H1 (cell line): Measurements from ENCODE around the gene TCERG1. TPM values are rescaled to one million over a fixed set of nuclear protein-coding genes. Genes with fewer than 3 reads are reported as not detected.
A peak's percentile ranks its signal among the peaks of the same experiment; 100 is the strongest.

Source experiments
- CTCF ChIA-PET: fragments of 300-600 bp; sonication (Branson Sonifier 250); formaldehyde crosslinking; loops from one replicate; lab custom pipeline; 2021; ENCODE audit not compliant: partially characterized antibody; lab: Charles Lee
- POLR2A ChIA-PET: fragments of 300-600 bp; sonication (Branson Sonifier 250); formaldehyde crosslinking; loops from one replicate; lab custom pipeline; 2021; ENCODE audit warnings: inconsistent platforms; ENCODE audit not compliant: partially characterized antibody; lab: Charles Lee
- DNase-seq, 2 experiments: peaks; one replicate each; pipeline versions ENCODE4 v3.0.0 to v3.0.0-alpha.2; 2010 to 2022; ENCODE audit warnings: low spot score in 2 of 2, low read depth in 1 of 2, mixed read lengths in 1 of 2
- FAIRE-seq: peaks from 2 replicates; lab custom pipeline; 2011; peaks lifted over from hg19 to GRCh38; lab: Jason Lieb, UNC
- H2AFZ ChIP-seq: 2 replicates; pipeline ENCODE4 v1.8.1; 2012; ENCODE audit warnings: low read length, inconsistent platforms
- H2AK5ac ChIP-seq: 2 replicates; pipeline ENCODE4 v1.6.1; 2013; ENCODE audit warnings: low read depth, low read length
- H2BK120ac ChIP-seq: replicated peaks from 2 replicates; pipeline ENCODE3; 2013; ENCODE audit warnings: low read depth, low read length, inconsistent platforms
- H2BK12ac ChIP-seq: 2 replicates; pipeline ENCODE4 v1.6.1; 2013; ENCODE audit warnings: low read depth, low read length
- H2BK15ac ChIP-seq: 2 replicates; pipeline ENCODE4 v1.6.1; 2013; ENCODE audit warnings: low read length
- H2BK20ac ChIP-seq: 2 replicates; pipeline ENCODE4 v1.6.1; 2013; ENCODE audit warnings: low read length
- H2BK5ac ChIP-seq: 2 replicates; pipeline ENCODE4 v1.6.1; 2013; ENCODE audit warnings: low read depth, low read length
- H3K14ac ChIP-seq: 2 replicates; pipeline ENCODE4 v1.6.1; 2013; ENCODE audit warnings: inconsistent platforms; ENCODE audit not compliant: insufficient read length
- H3K18ac ChIP-seq: 2 replicates; pipeline ENCODE4 v1.6.1; 2013; ENCODE audit warnings: low read length; ENCODE audit errors: extremely low read depth
- H3K23ac ChIP-seq: 2 replicates; pipeline ENCODE4 v1.6.1; 2013; ENCODE audit warnings: inconsistent platforms; ENCODE audit not compliant: insufficient read length
- H3K23me2 ChIP-seq: 2 replicates; pipeline ENCODE4 v1.6.1; 2013; ENCODE audit warnings: low read depth, low read length
- H3K27ac ChIP-seq: 2 replicates; pipeline ENCODE4 v1.6.1; 2011; ENCODE audit warnings: low read depth, low read length, inconsistent platforms
- H3K27me3 ChIP-seq, 4 experiments: replicated peaks in 1 of 4; 1 replicate in 1 of 4; 2 replicates in 3 of 4; pipeline versions ENCODE4 v1.6.1 to v1.8.1; 2011 to 2013; ENCODE audit warnings: low read length in 3 of 4, mild to moderate bottlenecking in 3 of 4, inconsistent platforms in 2 of 4, mixed read lengths in 2 of 4, moderate library complexity in 1 of 4; ENCODE audit not compliant: control insufficient read depth in 3 of 4, insufficient read depth in 3 of 4; ENCODE audit errors: extremely low read depth in 1 of 4
- H3K36me3 ChIP-seq, 4 experiments: 2 replicates each; pipeline versions ENCODE4 v1.6.1 to v1.8.1; 2011 to 2013; ENCODE audit warnings: mild to moderate bottlenecking in 4 of 4, low read length in 3 of 4, moderate library complexity in 2 of 4, control low read depth in 1 of 4, inconsistent platforms in 1 of 4; ENCODE audit not compliant: insufficient read depth in 4 of 4, control insufficient read depth in 2 of 4
- H3K4ac ChIP-seq: replicated peaks from 2 replicates; pipeline ENCODE3; 2013; ENCODE audit warnings: low read length, low read depth, mixed read lengths, inconsistent platforms; ENCODE audit not compliant: insufficient read length
- H3K4me1 ChIP-seq, 4 experiments: replicated peaks in 1 of 4; 1 replicate in 1 of 4; 2 replicates in 3 of 4; pipeline versions ENCODE4 v1.6.1 to v1.8.1; 2011 to 2013; ENCODE audit warnings: low read length in 3 of 4, inconsistent platforms in 2 of 4, mixed read lengths in 1 of 4; ENCODE audit not compliant: insufficient read depth in 4 of 4, control insufficient read depth in 3 of 4
- H3K4me2 ChIP-seq, 2 experiments: 2 replicates each; pipeline versions ENCODE4 v1.6.1 to v1.8.1; 2011 to 2013; ENCODE audit warnings: low read depth in 2 of 2, low read length in 2 of 2, control low read depth in 1 of 2, inconsistent platforms in 1 of 2, mild to moderate bottlenecking in 1 of 2; ENCODE audit not compliant: insufficient read depth in 1 of 2
- H3K4me3 ChIP-seq, 4 experiments: fragments of 200-600, 300-600 bp in 1 of 4; sonication (generic), shearing (Covaris generic), sonication (Bioruptor Twin) in 1 of 4; 2 replicates each; pipeline versions ENCODE4 v1.5.1 to v1.8.1; 2011 to 2016; ENCODE audit warnings: low read length in 4 of 4, low read depth in 3 of 4, control low read depth in 2 of 4, inconsistent platforms in 2 of 4, mild to moderate bottlenecking in 2 of 4, mixed read lengths in 1 of 4, moderate library complexity in 1 of 4; ENCODE audit not compliant: insufficient read depth in 2 of 4; ENCODE audit errors: extremely low read depth in 1 of 4
- H3K56ac ChIP-seq: replicated peaks from 2 replicates; pipeline ENCODE3; 2013; ENCODE audit warnings: low read depth, mild to moderate bottlenecking, mixed read lengths, low read length, inconsistent platforms; ENCODE audit not compliant: insufficient read length
- H3K79me1 ChIP-seq: 2 replicates; pipeline ENCODE4 v1.6.1; 2013; ENCODE audit warnings: low read depth, low read length, control low read depth
- H3K79me2 ChIP-seq, 2 experiments: 2 replicates each; pipeline versions ENCODE4 v1.6.1 to v1.8.1; 2012 to 2013; ENCODE audit warnings: low read length in 2 of 2, mild to moderate bottlenecking in 2 of 2, inconsistent platforms in 1 of 2; ENCODE audit not compliant: insufficient read depth in 2 of 2, control insufficient read depth in 1 of 2
- H3K9ac ChIP-seq, 4 experiments: replicated peaks in 1 of 4; 1 replicate in 1 of 4; 2 replicates in 3 of 4; pipeline versions ENCODE4 v1.6.1 to v1.8.1; 2011 to 2013; ENCODE audit warnings: low read depth in 3 of 4, low read length in 3 of 4, control low read depth in 2 of 4, mild to moderate bottlenecking in 2 of 4, moderate library complexity in 2 of 4, inconsistent platforms in 1 of 4; ENCODE audit errors: extremely low read depth in 1 of 4
- H3K9me3 ChIP-seq, 2 experiments: 2 replicates each; pipeline versions ENCODE4 v1.6.1 to v1.8.1; 2012 to 2013; ENCODE audit warnings: mild to moderate bottlenecking in 2 of 2, moderate library complexity in 2 of 2, control low read depth in 1 of 2, inconsistent platforms in 1 of 2, low read depth in 1 of 2, low read length in 1 of 2, mixed read lengths in 1 of 2; ENCODE audit not compliant: insufficient read depth in 2 of 2
- H4K20me1 ChIP-seq, 2 experiments: replicated peaks in 1 of 2; 2 replicates each; pipeline versions ENCODE3 to v1.8.1; 2011 to 2013; ENCODE audit warnings: inconsistent platforms in 2 of 2, low read length in 2 of 2, mild to moderate bottlenecking in 1 of 2; ENCODE audit not compliant: insufficient read depth in 2 of 2, control insufficient read depth in 1 of 2
- H4K5ac ChIP-seq: 2 replicates; pipeline ENCODE4 v1.6.1; 2013; ENCODE audit warnings: low read length, low read depth, mixed read lengths, inconsistent platforms; ENCODE audit not compliant: insufficient read length
- H4K8ac ChIP-seq: 2 replicates; pipeline ENCODE4 v1.8.0; 2013; ENCODE audit warnings: mild to moderate bottlenecking, moderate library complexity, low read length, inconsistent platforms; ENCODE audit not compliant: insufficient read depth; ENCODE audit errors: extremely low read depth
- H4K91ac ChIP-seq: replicated peaks from 2 replicates; pipeline ENCODE3; 2013; ENCODE audit warnings: low read length, mixed read lengths, inconsistent platforms; ENCODE audit not compliant: insufficient read length
- ASH2L ChIP-seq: fragments of 200-600, 300-600 bp; sonication (generic); IDR thresholded peaks from one replicate; pipeline ENCODE4 v1.7.1; 2017; ENCODE audit warnings: low read length
- BACH1 ChIP-seq: IDR thresholded peaks from 2 replicates; pipeline ENCODE4 v1.6.1; 2012; ENCODE audit warnings: low read length, improper control_type of control experiment
- CEBPB ChIP-seq: IDR thresholded peaks from 2 replicates; pipeline ENCODE4 v1.6.1; 2012; ENCODE audit warnings: low read depth, low read length
- EP300 ChIP-seq, 2 experiments: IDR thresholded peaks; 1 replicate in 1 of 2; 2 replicates in 1 of 2; pipeline ENCODE4 v1.6.1; 2011 to 2012; ENCODE audit warnings: low read depth in 2 of 2, low read length in 2 of 2, mild to moderate bottlenecking in 2 of 2, borderline replicate concordance in 1 of 2, inconsistent platforms in 1 of 2, moderate library complexity in 1 of 2
- JUND ChIP-seq: IDR thresholded peaks from 2 replicates; pipeline ENCODE4 v1.6.1; 2011; ENCODE audit warnings: mild to moderate bottlenecking, improper control_type of control experiment, low read length
- POLR2AphosphoS5 ChIP-seq: IDR thresholded peaks from 2 replicates; pipeline ENCODE4 v1.6.1; 2011; ENCODE audit warnings: low read depth, low read length
- RAD21 ChIP-seq, 2 experiments: IDR thresholded peaks in 1 of 2; conservative IDR thresholded peaks in 1 of 2; 2 replicates each; pipeline ENCODE4 v1.6.1; 2011; ENCODE audit warnings: low read depth in 2 of 2, low read length in 2 of 2, improper control_type of control experiment in 1 of 2, inconsistent platforms in 1 of 2, mild to moderate bottlenecking in 1 of 2, moderate library complexity in 1 of 2
- SIRT6 ChIP-seq: IDR thresholded peaks from one replicate; pipeline ENCODE4 v1.7.1; 2012; ENCODE audit warnings: low read length, inconsistent platforms
- SP4 ChIP-seq: IDR thresholded peaks from 2 replicates; pipeline ENCODE4 v1.6.1; 2012; ENCODE audit warnings: low read length, inconsistent platforms
- USF2 ChIP-seq: IDR thresholded peaks from 2 replicates; pipeline ENCODE4 v1.6.1; 2011; ENCODE audit warnings: low read length, improper control_type of control experiment
- ZNF274 ChIP-seq: IDR thresholded peaks from 2 replicates; pipeline ENCODE4 v1.7.0; 2012; ENCODE audit warnings: low read length, borderline replicate concordance; ENCODE audit errors: extremely low read depth
- WGBS, 2 experiments: shearing (Covaris generic) in 1 of 2; methylation state at CpG; one replicate each; pipeline versions ENCODE4 v1.1.6 to v1.1.7; 2013 to 2015; ENCODE audit warnings: low lambda C conversion rate in 2 of 2, mixed read lengths in 2 of 2, inconsistent platforms in 1 of 2, low coverage in 1 of 2, missing lambda C conversion rate in 1 of 2; ENCODE audit not compliant: insufficient replicate concordance in 2 of 2, insufficient coverage in 1 of 2, insufficient read length in 1 of 2; ENCODE audit errors: extremely low coverage in 1 of 2, missing lambda C conversion rate in 1 of 2; 5-methylcytosine and 5-hydroxymethylcytosine counted together
- polyA plus RNA-seq, 7 experiments: library from polyadenylated mRNA; depleted of rRNA in 3 of 7; stranded (reverse) in 5 of 7; unstranded in 2 of 7; fragments of >200 nt in 5 of 7; fragments of 200-250 nt in 2 of 7; gene quantifications; 1 replicate in 5 of 7; 2 replicates in 1 of 7; 4 replicates in 1 of 7; pipeline versions ENCODE4 v1.2.1 to v1.2.3, GENCODE V29; 2011 to 2013; ENCODE audit warnings: missing spikeins in 2 of 7, mixed read lengths in 2 of 7
- total RNA-seq: library from RNA; stranded (reverse); fragmentation: NEBNext Ultra II Directional; extraction: Animal tissue kit (Norgen Biotek cat#: 25700); gene quantifications from 2 replicates; pipeline ENCODE4 v1.2.1, GENCODE V29; 2021
- TF ChIP-seq, protein P1 (sequence below): IDR thresholded peaks from 2 replicates; pipeline ENCODE4 v1.6.1; 2012; ENCODE audit warnings: low read length, inconsistent platforms

Gene TCERG1
- total and polyA plus RNA-seq, 2 of the 8 experiments (the other 6 are each of a cell fraction or from before 2014, with no cell fraction given), result 105 to 122 TPM

- Histone ChIP-seq H2BK12ac (no peak overlapping the region), H2AFZ (peak overlapping the region; percentile 16; the same call in 1 of the 2 replicates), H4K91ac (no peak overlapping the region), H3K79me1 (no peaks in the 10 kb centered on the region), H3K23ac (no peak overlapping the region), H2BK5ac (no peak overlapping the region), H2BK15ac (no peak overlapping the region), H3K9me3 (no peaks in the 10 kb centered on the region), H3K79me2 (no peaks in the 10 kb centered on the region), H3K9ac (no peak overlapping the region), H3K4me2 (no peak overlapping the region), H4K20me1 (no peaks in the 10 kb centered on the region), H3K56ac (no peak overlapping the region), H4K8ac (no peak overlapping the region), H3K27me3 (no peaks in the 10 kb centered on the region; a peak in 1 of 7 replicates), H2BK20ac (no peak overlapping the region), H3K27ac (no peak overlapping the region), H3K4me1 (peaks cover 0 to 7% (median 1%) of the 10 kb centered on the region in 4 experiments; a peak in 1 of 7 replicates), H3K14ac (no peak overlapping the region), H3K4ac (no peak overlapping the region), H4K5ac (no peak overlapping the region), H2BK120ac (no peak overlapping the region), H3K4me3 (no peak overlapping the region), H3K36me3 (no peaks in the 10 kb centered on the region), H3K23me2 (no peaks in the 10 kb centered on the region), H3K18ac (no peak overlapping the region), H2AK5ac (no peak overlapping the region)
- WGBS, 2 experiments, result 87% methylated on average over 1 of the region's 1 CpG; no CpG with 5 or more reads in 1 of the 2 experiments
- ChIA-PET POLR2A (no interaction called here), CTCF (interaction anchor here (0.7 to 9.1 kb wide), 4 partner anchors 9 to 27 kb away, joined by 3 to 81 read pairs (median 9); no protein-coding TSS in a partner anchor)
- FAIRE-seq, result no peak
- no peak for DNase-seq
- TF ChIP-seq ZNF274 (no peak), SP4 (no peak), EP300 (IDR thresholded peaks at IDR 0.05; ENCODE audit: borderline replicate concordance in 1 of 2, low read depth in 2 of 2, low read length in 2 of 2) (no peak), JUND (no peak), ASH2L (no peak), USF2 (no peak), RAD21 (IDR thresholded peaks at IDR 0.05 in 1 of 2, conservative IDR thresholded peaks at IDR 0.05 in 1 of 2; ENCODE audit: low read depth in 2 of 2, low read length in 2 of 2) (no peak), POLR2AphosphoS5 (no peak), SIRT6 (no peak), CEBPB (no peak), BACH1 (no peak)
- TF ChIP-seq, protein P1, sequence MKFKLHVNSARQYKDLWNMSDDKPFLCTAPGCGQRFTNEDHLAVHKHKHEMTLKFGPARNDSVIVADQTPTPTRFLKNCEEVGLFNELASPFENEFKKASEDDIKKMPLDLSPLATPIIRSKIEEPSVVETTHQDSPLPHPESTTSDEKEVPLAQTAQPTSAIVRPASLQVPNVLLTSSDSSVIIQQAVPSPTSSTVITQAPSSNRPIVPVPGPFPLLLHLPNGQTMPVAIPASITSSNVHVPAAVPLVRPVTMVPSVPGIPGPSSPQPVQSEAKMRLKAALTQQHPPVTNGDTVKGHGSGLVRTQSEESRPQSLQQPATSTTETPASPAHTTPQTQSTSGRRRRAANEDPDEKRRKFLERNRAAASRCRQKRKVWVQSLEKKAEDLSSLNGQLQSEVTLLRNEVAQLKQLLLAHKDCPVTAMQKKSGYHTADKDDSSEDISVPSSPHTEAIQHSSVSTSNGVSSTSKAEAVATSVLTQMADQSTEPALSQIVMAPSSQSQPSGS, result no peak
Observed at GRCh38 chr5:146399481-146399880, 47.7 kb upstream of the TCERG1 start.
